H54 (cell line): Measurements from ENCODE around the gene SYNM.

Experiments
- DNase-seq: peaks from one replicate; pipeline ENCODE4 v3.0.0; 2011; ENCODE audit warnings: low spot score, mixed read lengths; ENCODE audit not compliant: insufficient read length
- FAIRE-seq: peaks from 3 replicates; lab custom pipeline; 2011; peaks lifted over from hg19 to GRCh38; lab: Jason Lieb, UNC
- POLR2A ChIP-seq: IDR thresholded peaks from 2 replicates; pipeline ENCODE4 v1.6.1; 2011; ENCODE audit warnings: low read depth, mild to moderate bottlenecking, low read length

SYNM gene

GRCh38 chr15:99096173-99096893 is 8.5 kb upstream of the SYNM start:
- FAIRE-seq (no peak), DNase-seq (no peak)
- no peak for TF ChIP-seq POLR2A

- no peak for TF ChIP-seq POLR2A
- FAIRE-seq: no peak
- DNase-seq: no peak
These were observed 7.9 kb upstream of the SYNM start for GRCh38 chr15:99096894-99097426.

GRCh38 chr15:99097441-99098410 is 7.2 kb upstream of the SYNM start:
- no peak for FAIRE-seq
- no peak for DNase-seq
- TF ChIP-seq POLR2A: no peak

GRCh38 chr15:99098426-99098825 is 6.5 kb upstream of the SYNM start:
- no peak for FAIRE-seq

GRCh38 chr15:99098991-99099390 is 5.9 kb upstream of the SYNM start:
- no peak for FAIRE-seq
- DNase-seq: no peak
- no peak for TF ChIP-seq POLR2A

More at GRCh38 chr15:99098426-99098825, 6.5 kb upstream of the SYNM start:
- no peak for TF ChIP-seq POLR2A
- no peak for DNase-seq

GRCh38 chr15:99099661-99100060 is 5.2 kb upstream of the SYNM start:
- no peak for FAIRE-seq
- TF ChIP-seq POLR2A: no peak
- no peak for DNase-seq

GRCh38 chr15:99100245-99101173 is 4.4 kb upstream of the SYNM start:
- DNase-seq (peak; percentile 65), FAIRE-seq (no peak)
- peak; percentile 18; the same call in 1 of the 2 replicates for TF ChIP-seq POLR2A

- FAIRE-seq: no peak
- DNase-seq: no peak
- no peak for TF ChIP-seq POLR2A
These were observed 3.4 kb upstream of the SYNM start for GRCh38 chr15:99101501-99101900.

- FAIRE-seq (no peak), DNase-seq (no peak)
- TF ChIP-seq POLR2A: no peak
These were observed 2.3 kb upstream of the SYNM start for GRCh38 chr15:99102332-99103235.

GRCh38 chr15:99103279-99103678 is 1.6 kb upstream of the SYNM start:
- no peak for TF ChIP-seq POLR2A
- FAIRE-seq: no peak
- DNase-seq: no peak

- 0 out of 2 replicates have a peak, but pooled peaks have one; percentile 15 for TF ChIP-seq POLR2A
- DNase-seq (no peak), FAIRE-seq (no peak)
These were observed 848 bp downstream of the SYNM start for GRCh38 chr15:99105514-99106341.
